ENCODE data around the gene SPAG5. TPM values are rescaled to one million over a fixed set of nuclear protein-coding genes. Genes with fewer than 3 reads are reported as not detected.

The SPAG5 gene
- total RNA-seq, 1 donor from 2014 or later = 89.6 TPM

DNA sequence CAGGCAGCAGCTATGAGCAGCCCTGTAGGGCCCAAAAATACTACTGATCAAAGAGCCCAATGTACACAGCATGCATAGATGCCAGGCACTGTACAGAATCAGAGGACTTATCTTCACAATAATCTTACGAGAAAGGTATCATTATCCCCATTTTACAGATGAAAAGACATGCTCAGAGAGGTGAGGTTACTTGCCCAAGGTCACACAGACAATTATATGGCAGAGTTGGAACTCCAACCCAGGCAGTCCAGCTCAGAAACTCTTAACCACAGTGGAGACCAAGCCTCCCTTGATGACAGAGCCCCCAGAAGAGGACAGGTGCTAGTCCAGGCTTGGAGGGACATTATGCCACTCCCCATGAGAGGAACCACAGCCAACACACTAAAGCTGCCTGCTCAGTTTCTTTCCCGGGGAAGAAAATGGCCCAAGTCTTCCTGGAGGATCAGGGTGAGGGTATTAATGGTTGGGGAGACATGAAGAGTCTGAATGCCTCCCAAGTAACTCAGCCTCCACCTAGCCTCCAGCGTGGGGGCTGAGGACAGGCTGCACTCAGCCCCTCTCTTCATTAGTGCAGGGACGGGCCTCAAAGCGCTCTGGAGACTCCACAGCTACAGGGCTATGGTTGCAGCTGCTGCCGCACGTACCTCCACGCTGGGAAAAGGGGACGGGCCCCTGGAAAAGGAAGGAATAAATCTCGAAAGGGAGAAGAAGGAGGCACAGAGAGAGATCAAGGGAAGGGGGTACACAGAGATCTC, 47.2 kb downstream of the SPAG5 start:
- DNase-seq = peak; percentile 68
- H3K27me3 Mint-ChIP-seq = no peaks in the 10 kb centered on the region
- peak overlapping the region; percentile 96 for H3K4me3 Mint-ChIP-seq
- intact Hi-C loops (cut with micrococcal nuclease) = loop anchor here (1.0 to 5.0 kb wide), 3 partner anchors 20 to 134 kb away; partner anchors contain the start of gene PIGS
- peaks cover 53% of the 10 kb centered on the region for H3K4me1 Mint-ChIP-seq
- H3K9me3 Mint-ChIP-seq = no peaks in the 10 kb centered on the region
- H3K36me3 Mint-ChIP-seq (ENCODE audit: low read depth) = peaks cover 40% of the 10 kb centered on the region
- peak overlapping the region; percentile 90 for H3K27ac Mint-ChIP-seq

DNA sequence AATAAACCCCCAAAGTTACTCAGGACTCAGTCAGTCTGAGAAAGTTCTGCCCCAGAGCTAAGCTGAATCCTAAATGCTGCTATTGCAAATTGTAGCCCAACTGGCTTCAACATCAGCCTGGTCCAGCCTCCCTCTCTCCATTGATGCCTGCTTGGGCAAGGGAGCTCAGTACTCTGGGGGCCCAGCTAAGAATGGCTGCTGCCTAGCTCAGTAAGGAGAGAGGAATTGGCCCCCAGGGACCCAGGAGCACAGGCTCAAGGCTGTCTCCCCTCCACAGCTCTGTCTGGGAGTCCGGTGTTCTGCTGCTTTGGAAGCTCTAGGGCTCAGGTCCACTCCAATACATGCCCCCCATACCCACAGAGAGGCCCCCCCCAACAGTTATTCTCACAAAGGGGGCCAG, 48.0 kb downstream of the SPAG5 start:
- peak overlapping the region; percentile 34 for H3K27ac Mint-ChIP-seq
- DNase-seq = peak; percentile 65
- peaks cover 53% of the 10 kb centered on the region for H3K4me1 Mint-ChIP-seq
- H3K36me3 Mint-ChIP-seq (ENCODE audit: low read depth) = peaks cover 36% of the 10 kb centered on the region
- intact Hi-C loops (cut with micrococcal nuclease) = loop anchor here (5.0 kb wide), 2 partner anchors 91 to 134 kb away; no protein-coding TSS in a partner anchor
- H3K27me3 Mint-ChIP-seq = no peaks in the 10 kb centered on the region
- H3K4me3 Mint-ChIP-seq = peak overlapping the region; percentile 96
- no peaks in the 10 kb centered on the region for H3K9me3 Mint-ChIP-seq

DNA sequence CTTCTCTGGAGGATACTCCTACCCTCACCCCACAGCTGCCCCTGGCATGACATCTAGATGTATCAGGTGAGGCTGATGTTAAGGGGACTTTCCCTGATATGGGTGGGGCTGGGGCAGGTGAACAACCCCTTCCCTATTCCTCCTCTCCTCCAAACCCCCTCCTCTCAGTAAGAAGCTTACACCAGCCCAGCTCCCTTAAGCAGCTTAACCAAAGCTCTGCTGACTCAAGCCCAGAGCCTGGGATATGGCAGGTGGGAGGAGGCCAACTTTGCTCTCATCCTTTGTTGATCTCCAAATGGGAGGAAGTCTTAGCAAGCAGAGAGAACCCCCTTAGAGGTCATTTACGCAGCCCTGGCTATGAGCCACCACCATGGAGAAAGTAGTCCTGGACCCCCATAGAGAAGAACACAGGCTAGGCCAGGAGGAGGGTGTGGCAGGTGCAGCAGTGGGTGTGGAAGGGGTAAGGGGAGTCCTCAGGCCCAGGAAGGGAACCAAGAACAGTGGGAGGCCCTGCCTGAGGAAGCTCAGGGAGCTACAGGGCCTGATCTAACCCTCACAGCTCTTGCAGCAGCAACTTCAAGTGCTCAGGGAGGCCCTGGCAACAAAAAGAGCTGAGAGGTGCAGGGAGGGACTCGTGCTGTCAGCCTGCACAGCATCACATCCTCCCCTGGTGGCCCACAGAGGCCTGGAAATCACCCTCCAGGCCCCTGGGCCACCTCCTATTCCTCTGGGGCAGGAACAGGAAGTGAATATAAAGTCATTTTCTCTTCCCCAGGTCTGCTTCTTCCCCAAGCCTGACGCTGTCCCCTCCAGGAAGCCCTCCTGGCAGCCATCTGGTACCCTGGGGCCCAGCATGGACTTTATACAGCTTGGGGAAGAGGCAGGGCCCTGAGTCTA, 49.3 kb downstream of the SPAG5 start:
- intact Hi-C loops (cut with micrococcal nuclease) = loop anchor here (2.0 to 5.0 kb wide), 4 partner anchors 49 to 132 kb away; partner anchors contain the start of gene SPAG5
- Mint-ChIP-seq H3K4me3 (peak overlapping the region; percentile 96), H3K36me3 (ENCODE audit: low read depth) (peaks cover 30% of the 10 kb centered on the region), H3K27me3 (no peaks in the 10 kb centered on the region), H3K4me1 (peaks cover 54% of the 10 kb centered on the region), H3K27ac (peak overlapping the region; percentile 94), H3K9me3 (no peaks in the 10 kb centered on the region)
- peak; percentile 94 for DNase-seq

DNA sequence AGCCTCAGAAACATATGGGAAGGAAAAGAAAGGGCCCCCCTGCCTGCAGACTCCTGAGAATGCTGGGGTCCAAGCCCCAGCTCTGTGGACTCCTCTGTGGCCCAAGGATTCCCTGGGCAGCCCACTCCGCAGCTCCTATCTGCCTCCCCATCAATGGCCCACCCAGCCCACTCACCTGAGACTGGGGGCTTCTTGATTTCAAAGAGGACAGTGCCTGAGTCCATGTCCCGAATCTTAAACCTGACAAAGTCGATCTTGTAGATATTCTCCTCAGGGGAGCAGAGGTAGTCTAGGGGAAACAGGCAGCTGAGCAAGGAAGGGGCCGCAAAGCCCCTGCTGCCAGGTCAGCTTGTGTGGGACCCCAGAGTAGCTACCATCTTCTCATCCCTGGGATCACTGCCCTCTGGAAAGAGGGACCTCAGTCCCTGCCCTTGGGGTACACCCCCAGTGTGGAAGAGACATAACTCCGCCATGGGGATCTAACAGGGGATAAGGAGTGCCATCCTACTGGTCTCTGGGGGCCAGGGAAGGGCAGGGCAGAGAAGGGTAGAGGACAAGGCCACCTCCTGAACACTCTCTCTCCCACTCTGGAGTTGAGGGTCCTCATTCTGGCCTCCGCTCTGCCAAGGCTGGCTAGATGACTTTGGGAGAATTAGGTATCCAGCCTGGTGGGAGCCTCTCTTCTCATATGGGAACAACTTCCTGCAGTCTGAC, 50.3 kb downstream of the SPAG5 start:
- peak overlapping the region; percentile 94 for H3K27ac Mint-ChIP-seq
- intact Hi-C loops (cut with micrococcal nuclease) = loop anchor here (2.0 kb wide), 2 partner anchors 50 to 54 kb away; partner anchors contain the start of gene SPAG5
- peaks cover 20% of the 10 kb centered on the region for H3K36me3 Mint-ChIP-seq (ENCODE audit: low read depth)
- no peak for DNase-seq
- peak overlapping the region; percentile 96 for H3K4me3 Mint-ChIP-seq
- H3K4me1 Mint-ChIP-seq = peaks cover 47% of the 10 kb centered on the region
- no peaks in the 10 kb centered on the region for H3K9me3 Mint-ChIP-seq
- no peaks in the 10 kb centered on the region for H3K27me3 Mint-ChIP-seq

DNA sequence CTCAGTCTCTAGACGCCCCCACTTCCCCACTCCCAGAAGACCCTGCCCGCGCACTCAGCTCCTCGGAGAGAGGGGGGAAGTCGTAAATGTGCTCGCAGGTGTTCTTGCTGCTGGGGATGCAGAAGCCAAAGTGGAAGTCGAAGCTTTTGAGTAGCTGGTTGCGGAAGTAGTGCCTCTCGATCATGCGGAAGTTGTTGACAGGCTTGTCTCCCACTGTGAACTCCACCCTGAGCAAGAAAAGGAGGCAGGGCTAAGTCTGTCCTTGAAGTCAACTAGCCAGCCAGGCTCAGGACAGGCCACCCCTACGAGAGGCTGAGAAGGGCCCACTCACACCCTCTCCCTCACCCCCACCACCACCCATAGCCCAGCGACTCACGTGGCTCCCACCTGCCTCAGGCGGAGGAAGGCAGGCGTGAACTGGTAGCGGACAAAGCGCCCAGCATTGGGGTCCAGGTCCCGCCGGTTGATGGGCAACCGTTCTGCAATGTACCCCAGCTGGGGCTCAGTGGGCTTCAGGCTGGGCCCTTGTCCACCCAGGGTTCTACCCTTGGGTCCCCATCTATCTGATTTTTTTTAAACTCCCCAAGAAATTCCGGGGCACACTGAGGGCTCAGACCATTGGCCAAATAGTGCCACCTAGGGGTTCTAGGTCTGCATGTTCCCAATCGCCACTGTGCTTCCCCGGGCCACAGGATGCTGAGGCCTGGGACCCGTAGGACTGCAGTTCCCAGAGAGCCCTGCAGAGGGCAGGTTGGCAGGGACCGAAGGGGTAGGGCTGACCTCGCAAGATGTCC, 51.0 kb downstream of the SPAG5 start:
- H3K4me3 Mint-ChIP-seq = peak overlapping the region; percentile 96
- peaks cover 15% of the 10 kb centered on the region for H3K36me3 Mint-ChIP-seq (ENCODE audit: low read depth)
- intact Hi-C loops (cut with micrococcal nuclease) = loop anchor here (2.0 kb wide), 2 partner anchors 51 to 53 kb away; partner anchors contain the start of gene SPAG5
- H3K4me1 Mint-ChIP-seq = peaks cover 44% of the 10 kb centered on the region
- peak; percentile 91 for DNase-seq
- no peaks in the 10 kb centered on the region for H3K27me3 Mint-ChIP-seq
- H3K27ac Mint-ChIP-seq = peak overlapping the region; percentile 94
- H3K9me3 Mint-ChIP-seq = no peaks in the 10 kb centered on the region

DNA sequence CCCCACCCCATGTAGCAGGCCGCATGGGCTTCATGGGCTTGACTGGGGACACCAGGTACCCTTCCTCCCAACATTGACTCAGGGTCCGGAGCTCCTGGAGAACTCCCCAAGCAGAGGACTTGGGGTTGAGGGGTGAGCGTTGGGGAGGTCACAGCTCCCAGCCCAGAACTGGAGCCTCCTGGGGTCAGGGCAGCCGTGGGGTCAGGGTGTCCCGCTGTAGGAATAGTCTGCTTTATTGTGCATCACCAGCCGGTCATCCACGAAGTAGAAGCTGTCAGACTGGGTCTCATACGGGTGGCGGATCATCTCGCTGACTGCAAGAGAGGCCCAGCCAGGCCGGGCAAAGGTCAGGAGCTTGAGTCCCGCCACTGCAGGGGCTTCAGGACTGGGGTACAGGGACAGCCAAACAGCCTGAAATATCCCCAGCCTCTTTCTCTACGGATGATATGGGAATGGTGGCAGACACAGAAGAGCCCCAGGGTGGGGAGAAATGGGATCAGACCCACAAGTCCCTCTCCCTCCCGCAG, 51.7 kb downstream of the SPAG5 start:
- Mint-ChIP-seq H3K27me3 (no peaks in the 10 kb centered on the region), H3K36me3 (ENCODE audit: low read depth) (peaks cover 15% of the 10 kb centered on the region), H3K4me3 (peak overlapping the region; percentile 38), H3K9me3 (no peaks in the 10 kb centered on the region), H3K4me1 (peaks cover 42% of the 10 kb centered on the region), H3K27ac (peak overlapping the region; percentile 47)
- intact Hi-C loops (cut with micrococcal nuclease) = no loop called here
- no peak for DNase-seq

DNA sequence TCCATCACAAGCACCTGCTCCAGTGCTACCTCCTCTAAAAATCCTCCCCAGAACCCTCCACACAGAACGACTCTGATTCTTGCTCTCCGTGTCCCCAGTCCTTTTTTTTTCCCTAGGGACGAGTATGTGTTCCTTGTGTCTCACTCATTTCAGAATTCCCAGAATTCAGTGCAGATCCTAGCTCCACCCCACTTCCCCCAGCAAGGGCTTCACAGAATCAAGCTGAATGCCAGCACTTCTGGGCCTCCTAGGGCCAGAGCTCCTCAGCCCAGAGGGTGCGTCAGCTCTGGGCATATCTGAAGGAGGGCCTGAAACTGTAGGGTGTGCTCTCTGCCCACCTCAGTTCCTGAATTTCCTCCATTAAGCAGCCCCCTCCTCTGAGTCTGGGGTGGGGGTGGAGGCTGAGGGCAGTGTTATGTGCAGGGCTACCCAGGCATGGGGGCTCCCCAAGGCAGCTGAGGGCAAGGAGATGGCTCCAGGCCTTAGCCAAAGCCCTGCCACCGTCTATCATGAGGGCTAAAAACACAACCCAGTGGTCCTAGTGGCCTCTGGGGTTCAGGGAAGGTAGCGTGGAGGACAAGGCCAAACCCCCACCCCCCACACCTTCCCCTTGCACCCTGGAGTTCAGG, 52.9 kb downstream of the SPAG5 start:
- no peaks in the 10 kb centered on the region for H3K27me3 Mint-ChIP-seq
- H3K9me3 Mint-ChIP-seq = no peaks in the 10 kb centered on the region
- peaks cover 31% of the 10 kb centered on the region for H3K4me1 Mint-ChIP-seq
- intact Hi-C loops (cut with micrococcal nuclease) = no loop called here
- H3K4me3 Mint-ChIP-seq = no peak overlapping the region
- DNase-seq = no peak
- H3K27ac Mint-ChIP-seq = no peak overlapping the region
- H3K36me3 Mint-ChIP-seq (ENCODE audit: low read depth) = peaks cover 11% of the 10 kb centered on the region

DNA sequence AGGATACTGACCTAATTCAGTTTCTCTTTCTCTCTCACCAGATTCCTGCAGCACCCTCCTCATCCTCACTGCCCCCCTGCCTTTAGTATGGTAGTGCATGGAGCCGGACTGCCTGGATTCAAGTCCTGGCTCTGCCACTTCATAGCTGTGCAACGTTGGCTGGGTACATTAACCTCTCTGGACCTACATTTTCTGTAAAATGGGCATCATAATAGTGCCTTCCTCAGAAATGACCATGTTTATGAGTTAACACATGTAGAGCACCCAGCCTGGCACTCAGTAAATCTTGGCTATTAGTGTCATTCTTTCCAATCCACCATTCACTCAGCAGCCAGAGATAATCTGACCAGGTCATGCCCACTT, 53.7 kb downstream of the SPAG5 start:
- Mint-ChIP-seq H3K9me3 (no peaks in the 10 kb centered on the region), H3K4me1 (peaks cover 23% of the 10 kb centered on the region), H3K36me3 (ENCODE audit: low read depth) (peaks cover 11% of the 10 kb centered on the region), H3K27me3 (no peaks in the 10 kb centered on the region), H3K4me3 (no peak overlapping the region), H3K27ac (no peak overlapping the region)
- intact Hi-C loops (cut with micrococcal nuclease) = no loop called here
- no peak for DNase-seq

DNA sequence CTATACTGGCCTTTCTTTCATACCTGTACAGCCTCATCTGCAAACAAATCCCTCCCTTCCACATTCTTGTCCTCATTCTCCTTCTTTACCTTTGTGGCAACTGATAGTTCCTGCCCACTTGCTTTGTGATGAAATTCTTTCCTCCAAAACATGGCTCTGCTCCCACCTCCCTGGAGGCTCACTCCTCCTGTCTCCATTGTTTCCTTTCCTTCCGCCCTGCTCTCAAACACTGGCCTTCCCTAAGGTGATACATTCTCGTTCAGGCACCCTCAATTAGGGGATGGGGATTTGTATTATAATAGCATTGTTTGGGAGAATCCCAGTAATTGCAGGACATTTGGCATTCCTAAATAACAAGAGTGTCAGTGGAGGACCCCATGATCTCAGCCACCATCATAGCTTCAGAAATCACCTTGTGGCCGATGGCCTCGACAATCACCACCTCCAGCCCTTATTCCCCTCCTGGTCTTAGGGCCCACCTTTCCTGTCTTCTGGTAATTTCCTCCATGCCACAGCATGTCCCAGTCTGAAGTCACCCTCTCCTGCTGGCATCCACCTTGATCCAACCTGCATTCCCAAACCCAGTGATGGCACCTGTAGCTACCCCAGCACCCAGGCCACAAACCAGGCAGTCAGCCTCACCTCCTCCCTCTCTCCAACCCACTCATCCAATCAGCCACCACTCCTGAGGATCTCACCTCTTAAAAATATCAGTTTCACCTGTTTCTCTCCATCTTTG, 54.3 kb downstream of the SPAG5 start:
- H3K4me3 Mint-ChIP-seq = no peak overlapping the region
- peaks cover 18% of the 10 kb centered on the region for H3K4me1 Mint-ChIP-seq
- no peaks in the 10 kb centered on the region for H3K27me3 Mint-ChIP-seq
- intact Hi-C loops (cut with micrococcal nuclease) = no loop called here
- H3K36me3 Mint-ChIP-seq (ENCODE audit: low read depth) = peaks cover 11% of the 10 kb centered on the region
- H3K9me3 Mint-ChIP-seq = no peaks in the 10 kb centered on the region
- H3K27ac Mint-ChIP-seq = no peak overlapping the region
- no peak for DNase-seq

DNA sequence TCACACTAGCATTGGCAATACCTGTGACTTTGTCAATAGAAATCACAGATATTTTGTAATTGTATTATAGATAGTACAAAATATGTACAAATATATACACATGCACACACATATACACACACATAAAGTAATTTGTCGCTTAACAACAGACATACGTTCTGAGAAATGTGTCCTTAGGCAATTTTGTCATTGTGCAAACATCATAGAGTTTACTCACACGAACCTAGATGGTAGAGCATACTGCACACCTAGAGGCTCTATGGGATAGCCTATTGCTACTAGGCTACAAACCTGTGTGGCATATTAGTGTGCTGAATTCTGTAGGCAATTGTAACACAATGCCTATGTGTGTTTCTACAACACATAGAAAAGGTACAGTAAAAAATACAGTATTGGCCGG, 57.4 kb downstream of the SPAG5 start:
- no peak overlapping the region for H3K4me3 Mint-ChIP-seq
- no peaks in the 10 kb centered on the region for H3K9me3 Mint-ChIP-seq
- no peaks in the 10 kb centered on the region for H3K27me3 Mint-ChIP-seq
- H3K27ac Mint-ChIP-seq = no peak overlapping the region
- peaks cover 2% of the 10 kb centered on the region for H3K4me1 Mint-ChIP-seq
- peaks cover 4% of the 10 kb centered on the region for H3K36me3 Mint-ChIP-seq (ENCODE audit: low read depth)
- no peak for DNase-seq
- intact Hi-C loops (cut with micrococcal nuclease) = no loop called here

DNA sequence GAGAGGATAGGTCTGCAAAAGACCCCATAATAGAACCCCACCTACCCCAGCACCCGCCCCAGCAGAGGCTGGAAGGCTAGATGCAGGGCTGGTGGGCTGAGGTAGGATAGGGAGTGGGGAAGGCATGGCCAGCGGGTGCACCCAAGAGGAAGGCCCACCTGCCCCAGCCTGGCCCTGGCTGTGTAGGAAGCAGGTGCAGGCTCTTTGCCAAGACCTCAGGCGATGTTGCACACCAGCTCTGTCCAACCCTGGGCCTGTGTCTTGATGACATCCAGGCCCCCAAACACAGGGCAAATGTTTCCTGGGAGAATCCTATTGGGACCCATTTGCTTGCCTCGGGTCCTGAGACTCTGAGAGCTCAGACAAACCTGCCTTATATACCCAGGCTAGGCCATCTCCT, 58.6 kb downstream of the SPAG5 start:
- H3K4me3 Mint-ChIP-seq = no peak overlapping the region
- intact Hi-C loops (cut with micrococcal nuclease) = loop anchor here (1.0 kb wide), 1 partner anchor 46 kb away; no protein-coding TSS in a partner anchor
- DNase-seq = no peak
- H3K4me1 Mint-ChIP-seq = no peaks in the 10 kb centered on the region
- H3K9me3 Mint-ChIP-seq = no peaks in the 10 kb centered on the region
- H3K27me3 Mint-ChIP-seq = no peaks in the 10 kb centered on the region
- H3K27ac Mint-ChIP-seq = no peak overlapping the region
- no peaks in the 10 kb centered on the region for H3K36me3 Mint-ChIP-seq (ENCODE audit: low read depth)

DNA sequence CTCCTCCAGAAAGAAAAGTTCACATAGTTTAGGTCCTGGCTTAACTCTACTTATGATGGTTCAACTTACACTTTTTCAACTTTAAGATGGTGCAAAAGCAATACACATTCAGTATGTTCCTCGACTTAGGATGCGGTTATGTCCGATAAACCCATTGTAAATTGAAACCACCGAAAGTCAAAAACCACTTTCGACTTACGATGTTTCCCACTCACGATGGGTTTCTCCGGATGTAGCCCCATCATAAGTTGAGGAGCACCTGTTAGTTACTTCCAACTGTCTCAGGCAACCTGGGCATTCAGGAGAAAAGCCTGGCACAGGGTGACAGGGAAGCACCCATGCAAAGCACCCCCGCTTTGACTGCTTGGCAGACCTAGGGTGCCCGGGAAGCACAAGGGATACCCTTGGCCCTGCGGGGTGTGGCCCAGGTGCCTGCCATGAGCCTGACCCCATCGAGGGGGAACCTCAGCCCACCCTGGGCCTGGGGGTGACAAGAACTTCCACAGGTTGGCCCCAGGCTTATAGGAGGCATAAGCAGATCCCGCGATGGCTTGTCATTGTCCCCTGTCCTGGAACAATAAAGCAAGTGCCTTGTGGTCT, 60.4 kb downstream of the SPAG5 start:
- no peaks in the 10 kb centered on the region for H3K27me3 Mint-ChIP-seq
- H3K27ac Mint-ChIP-seq = no peak overlapping the region
- no peaks in the 10 kb centered on the region for H3K36me3 Mint-ChIP-seq (ENCODE audit: low read depth)
- no peaks in the 10 kb centered on the region for H3K9me3 Mint-ChIP-seq
- intact Hi-C loops (cut with micrococcal nuclease) = no loop called here
- H3K4me1 Mint-ChIP-seq = no peaks in the 10 kb centered on the region
- no peak overlapping the region for H3K4me3 Mint-ChIP-seq
- DNase-seq = no peak
